ENCODE data around the gene MRPS15.
"Not testable (repeated sequence)": the region's sequence is repeated elsewhere in the genome, so short reads cannot be mapped to it uniquely, and the experiment has no call there.

MRPS15 gene

DNA sequence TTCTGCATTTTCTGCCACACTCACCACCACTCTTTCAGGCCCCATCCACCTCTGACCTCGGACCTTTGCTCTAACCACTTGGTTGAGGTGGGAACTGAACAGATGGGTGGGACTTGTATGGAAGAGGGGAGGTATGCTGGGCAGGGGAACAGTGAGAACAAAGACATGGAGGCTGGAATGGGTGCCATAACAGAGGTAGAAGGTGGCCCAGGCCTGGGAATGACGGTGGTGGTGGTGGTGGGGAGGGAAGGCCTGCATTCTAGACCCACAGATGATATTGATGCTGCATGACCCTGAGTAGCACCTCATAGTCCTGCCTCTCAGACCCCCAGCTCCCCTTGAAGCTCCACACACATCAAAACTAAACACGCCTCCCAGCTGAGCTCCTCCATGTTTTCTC is 23.7 kb upstream of the MRPS15 start:
- no peak for TF ChIP-seq EZH2phosphoT487 (IDR thresholded peaks at IDR 0.05; ENCODE audit: low read depth)
- TF ChIP-seq, protein P1, sequence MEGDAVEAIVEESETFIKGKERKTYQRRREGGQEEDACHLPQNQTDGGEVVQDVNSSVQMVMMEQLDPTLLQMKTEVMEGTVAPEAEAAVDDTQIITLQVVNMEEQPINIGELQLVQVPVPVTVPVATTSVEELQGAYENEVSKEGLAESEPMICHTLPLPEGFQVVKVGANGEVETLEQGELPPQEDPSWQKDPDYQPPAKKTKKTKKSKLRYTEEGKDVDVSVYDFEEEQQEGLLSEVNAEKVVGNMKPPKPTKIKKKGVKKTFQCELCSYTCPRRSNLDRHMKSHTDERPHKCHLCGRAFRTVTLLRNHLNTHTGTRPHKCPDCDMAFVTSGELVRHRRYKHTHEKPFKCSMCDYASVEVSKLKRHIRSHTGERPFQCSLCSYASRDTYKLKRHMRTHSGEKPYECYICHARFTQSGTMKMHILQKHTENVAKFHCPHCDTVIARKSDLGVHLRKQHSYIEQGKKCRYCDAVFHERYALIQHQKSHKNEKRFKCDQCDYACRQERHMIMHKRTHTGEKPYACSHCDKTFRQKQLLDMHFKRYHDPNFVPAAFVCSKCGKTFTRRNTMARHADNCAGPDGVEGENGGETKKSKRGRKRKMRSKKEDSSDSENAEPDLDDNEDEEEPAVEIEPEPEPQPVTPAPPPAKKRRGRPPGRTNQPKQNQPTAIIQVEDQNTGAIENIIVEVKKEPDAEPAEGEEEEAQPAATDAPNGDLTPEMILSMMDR (IDR thresholded peaks at IDR 0.05; ENCODE audit: low read depth, low read length): no peak
- Histone ChIP-seq H3K4me1 (ENCODE audit: low read length) (peaks cover 13% of the 10 kb centered on the region), H3K9ac (ENCODE audit: low read length) (no peak overlapping the region), H3K27ac (ENCODE audit: low read length) (no peak overlapping the region), H3K27me3 (ENCODE audit: low read depth, low read length) (no peaks in the 10 kb centered on the region), H3K9me3 (ENCODE audit: insufficient read depth, low read length) (no peaks in the 10 kb centered on the region), H2AFZ (ENCODE audit: low read depth, low read length) (no peak overlapping the region), H3K79me2 (ENCODE audit: low read length) (no peaks in the 10 kb centered on the region), H3K4me2 (ENCODE audit: low read length) (no peak overlapping the region), H3K4me3 (ENCODE audit: low read length) (no peak overlapping the region), H3K36me3 (replicated peaks; ENCODE audit: low read depth, low read length) (no peaks in the 10 kb centered on the region), H4K20me1 (ENCODE audit: insufficient read depth, low read length) (no peaks in the 10 kb centered on the region)

DNA sequence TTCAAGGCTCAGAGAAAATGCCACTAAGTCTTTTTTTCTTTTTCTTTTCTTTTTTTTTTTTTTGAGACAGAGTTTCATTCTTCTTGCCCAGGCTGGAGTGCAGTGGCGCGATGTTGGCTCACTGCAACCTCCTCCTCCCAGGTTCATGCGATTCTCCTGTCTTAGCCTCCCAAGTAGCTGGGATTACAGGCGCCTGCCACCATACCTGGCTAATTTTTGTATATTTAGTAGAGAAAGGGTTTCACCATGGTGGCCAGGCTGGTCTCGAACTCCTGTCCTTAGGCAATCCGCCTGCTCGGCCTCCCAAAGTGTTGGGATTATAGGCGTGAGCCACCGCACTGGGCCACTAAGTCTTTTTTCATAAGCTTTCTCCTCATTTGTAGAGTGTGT is 23.1 kb upstream of the MRPS15 start:
- H4K20me1 ChIP-seq (ENCODE audit: insufficient read depth, low read length); H3K4me3 ChIP-seq (ENCODE audit: low read length); H3K27me3 ChIP-seq (ENCODE audit: low read depth, low read length); H3K36me3 ChIP-seq (replicated peaks; ENCODE audit: low read depth, low read length); H3K9ac ChIP-seq (ENCODE audit: low read length); H3K27ac ChIP-seq (ENCODE audit: low read length); H3K9me3 ChIP-seq (ENCODE audit: insufficient read depth, low read length); H3K4me2 ChIP-seq (ENCODE audit: low read length); H3K79me2 ChIP-seq (ENCODE audit: low read length); H2AFZ ChIP-seq (ENCODE audit: low read depth, low read length): not testable (repeated sequence)
- peaks cover 13% of the 10 kb centered on the region for H3K4me1 ChIP-seq (ENCODE audit: low read length)

DNA sequence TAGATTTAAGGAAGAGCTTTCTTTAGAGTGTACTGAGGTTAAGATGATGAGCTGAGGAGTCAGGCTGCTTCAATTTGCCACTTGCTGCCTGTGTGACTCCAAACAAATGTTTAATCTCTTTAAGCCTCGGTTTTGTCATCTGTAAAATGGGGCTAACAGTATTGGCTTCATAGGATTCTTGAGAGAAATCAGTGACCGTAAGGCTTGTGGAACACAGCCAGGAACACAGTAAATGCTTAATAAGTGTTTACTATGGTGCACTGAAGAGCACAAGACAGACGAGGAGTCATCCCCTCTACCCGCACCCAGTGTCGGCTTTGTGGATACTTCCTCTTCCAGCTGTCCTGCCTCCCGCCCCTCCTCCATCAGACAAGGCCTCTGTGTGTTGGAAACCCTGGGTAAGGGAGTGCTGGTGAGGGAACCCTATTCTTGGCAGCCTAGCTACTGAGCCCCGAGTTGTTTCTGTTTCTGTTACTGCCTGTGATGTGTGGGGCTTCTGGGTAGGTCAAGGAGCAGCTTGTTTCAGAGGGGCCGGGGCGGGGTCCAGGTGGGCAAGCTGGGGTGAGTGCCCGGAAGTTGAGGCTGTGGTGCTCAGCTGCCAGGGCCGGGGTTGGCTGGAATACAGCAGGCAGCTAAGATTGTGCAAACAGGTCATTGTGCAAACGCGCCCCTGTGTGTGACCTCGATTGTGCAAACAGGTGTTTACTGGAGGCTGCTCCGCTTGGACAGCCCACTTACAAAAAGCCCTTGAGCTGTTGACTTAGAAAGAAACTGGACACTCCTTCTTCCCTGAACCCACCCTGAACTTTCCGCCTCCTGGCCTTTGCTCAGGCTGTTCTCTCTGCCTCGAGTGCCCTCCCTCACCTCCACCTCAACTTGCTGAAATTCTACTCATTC is 22.5 kb upstream of the MRPS15 start:
- peak overlapping the region; percentile 37; the same call in 1 of the 2 replicates for H3K27ac ChIP-seq (ENCODE audit: low read length)

DNA sequence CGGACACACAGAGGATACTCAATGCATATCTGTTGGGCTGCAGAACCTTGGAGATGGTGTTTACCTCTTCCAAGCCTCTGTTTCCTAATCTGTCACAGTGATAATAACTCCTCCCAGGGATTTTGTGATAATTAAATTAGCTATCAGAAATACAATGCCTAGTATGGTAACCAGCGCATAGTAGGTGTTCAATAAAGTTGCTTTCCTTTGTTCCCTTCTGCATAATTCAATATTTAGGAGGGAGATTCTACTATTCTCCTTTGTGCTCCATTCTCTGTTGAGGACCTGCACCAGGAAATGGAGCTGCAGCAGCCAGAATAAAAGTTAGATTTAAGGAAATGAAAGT is 21.9 kb upstream of the MRPS15 start:
- H3K79me2 ChIP-seq (ENCODE audit: low read length): no peaks in the 10 kb centered on the region
- no peak overlapping the region; the same call in 1 of the 2 replicates for H2AFZ ChIP-seq (ENCODE audit: low read depth, low read length)
- H3K36me3 ChIP-seq (replicated peaks; ENCODE audit: low read depth, low read length): no peaks in the 10 kb centered on the region
- TF ChIP-seq, protein P1 (IDR thresholded peaks at IDR 0.05; ENCODE audit: low read depth, low read length): no peak
- no peak for TF ChIP-seq EZH2phosphoT487 (IDR thresholded peaks at IDR 0.05; ENCODE audit: low read depth)
- H3K4me2 ChIP-seq (ENCODE audit: low read length): peak overlapping the region; percentile 70
- H3K9me3 ChIP-seq (ENCODE audit: insufficient read depth, low read length): no peaks in the 10 kb centered on the region
- H3K4me1 ChIP-seq (ENCODE audit: low read length): peaks cover 13% of the 10 kb centered on the region
- H3K9ac ChIP-seq (ENCODE audit: low read length): 0 out of 2 replicates have a peak overlapping the region, but pooled peaks have one; percentile 39
- H3K27me3 ChIP-seq (ENCODE audit: low read depth, low read length): no peaks in the 10 kb centered on the region
- H3K4me3 ChIP-seq (ENCODE audit: low read length): peak overlapping the region; percentile 54
- no peak overlapping the region for H3K27ac ChIP-seq (ENCODE audit: low read length)
- no peaks in the 10 kb centered on the region for H4K20me1 ChIP-seq (ENCODE audit: insufficient read depth, low read length)

More for the DNA sequence above, 22.5 kb upstream of the MRPS15 start:
- Histone ChIP-seq H2AFZ (ENCODE audit: low read depth, low read length) (peak overlapping the region; percentile 87), H3K4me2 (ENCODE audit: low read length) (peak overlapping the region; percentile 70), H3K36me3 (replicated peaks; ENCODE audit: low read depth, low read length) (no peaks in the 10 kb centered on the region), H4K20me1 (ENCODE audit: insufficient read depth, low read length) (no peaks in the 10 kb centered on the region), H3K9me3 (ENCODE audit: insufficient read depth, low read length) (no peaks in the 10 kb centered on the region), H3K79me2 (ENCODE audit: low read length) (no peaks in the 10 kb centered on the region), H3K4me1 (ENCODE audit: low read length) (peaks cover 13% of the 10 kb centered on the region), H3K9ac (ENCODE audit: low read length) (peak overlapping the region; percentile 39; the same call in 1 of the 2 replicates), H3K4me3 (ENCODE audit: low read length) (peak overlapping the region; percentile 54), H3K27me3 (ENCODE audit: low read depth, low read length) (no peaks in the 10 kb centered on the region)
- TF ChIP-seq, protein P1 (IDR thresholded peaks at IDR 0.05; ENCODE audit: low read depth, low read length): no peak
- TF ChIP-seq EZH2phosphoT487 (IDR thresholded peaks at IDR 0.05; ENCODE audit: low read depth): no peak
